Keratinocyte (primary cell): ENCODE results near the gene CPLX3.

Experiments
- EZH2 ChIP-seq: IDR thresholded peaks from one replicate; pipeline ENCODE4 v1.6.1; 2012; ENCODE audit warnings: inconsistent platforms, mild to moderate bottlenecking, low read length, moderate library complexity
- TF ChIP-seq, protein P1 (sequence below), 3 experiments: IDR thresholded peaks in 1 of 3; conservative IDR thresholded peaks in 1 of 3; optimal IDR thresholded peaks in 1 of 3; 2 replicates in 2 of 3; 3 replicates in 1 of 3; pipeline versions ENCODE3 to v1.5.1; 2011; ENCODE audit warnings: low read length in 3 of 3, mild to moderate bottlenecking in 3 of 3, moderate library complexity in 2 of 3, control low read depth in 1 of 3, inconsistent platforms in 1 of 3; ENCODE audit not compliant: insufficient read depth in 2 of 3; ENCODE audit errors: extremely low read depth in 1 of 3

GRCh38 chr15:74821790-74822158 lies 4.7 kb upstream of the CPLX3 start:
- TF ChIP-seq, protein P1, sequence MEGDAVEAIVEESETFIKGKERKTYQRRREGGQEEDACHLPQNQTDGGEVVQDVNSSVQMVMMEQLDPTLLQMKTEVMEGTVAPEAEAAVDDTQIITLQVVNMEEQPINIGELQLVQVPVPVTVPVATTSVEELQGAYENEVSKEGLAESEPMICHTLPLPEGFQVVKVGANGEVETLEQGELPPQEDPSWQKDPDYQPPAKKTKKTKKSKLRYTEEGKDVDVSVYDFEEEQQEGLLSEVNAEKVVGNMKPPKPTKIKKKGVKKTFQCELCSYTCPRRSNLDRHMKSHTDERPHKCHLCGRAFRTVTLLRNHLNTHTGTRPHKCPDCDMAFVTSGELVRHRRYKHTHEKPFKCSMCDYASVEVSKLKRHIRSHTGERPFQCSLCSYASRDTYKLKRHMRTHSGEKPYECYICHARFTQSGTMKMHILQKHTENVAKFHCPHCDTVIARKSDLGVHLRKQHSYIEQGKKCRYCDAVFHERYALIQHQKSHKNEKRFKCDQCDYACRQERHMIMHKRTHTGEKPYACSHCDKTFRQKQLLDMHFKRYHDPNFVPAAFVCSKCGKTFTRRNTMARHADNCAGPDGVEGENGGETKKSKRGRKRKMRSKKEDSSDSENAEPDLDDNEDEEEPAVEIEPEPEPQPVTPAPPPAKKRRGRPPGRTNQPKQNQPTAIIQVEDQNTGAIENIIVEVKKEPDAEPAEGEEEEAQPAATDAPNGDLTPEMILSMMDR (optimal IDR thresholded peaks at IDR 0.05 in 1 of 3, IDR thresholded peaks at IDR 0.05 in 1 of 3, conservative IDR thresholded peaks at IDR 0.05 in 1 of 3; ENCODE audit: extremely low read depth in 1 of 3, insufficient read depth in 2 of 3, low read length in 3 of 3) = no peak
- no peak for TF ChIP-seq EZH2
